ENCODE results near the gene TDRD12.
"Not testable (repeated sequence)": the region's sequence is repeated elsewhere in the genome, so short reads cannot be mapped to it uniquely, and the experiment has no call there.

Gene TDRD12

DNA sequence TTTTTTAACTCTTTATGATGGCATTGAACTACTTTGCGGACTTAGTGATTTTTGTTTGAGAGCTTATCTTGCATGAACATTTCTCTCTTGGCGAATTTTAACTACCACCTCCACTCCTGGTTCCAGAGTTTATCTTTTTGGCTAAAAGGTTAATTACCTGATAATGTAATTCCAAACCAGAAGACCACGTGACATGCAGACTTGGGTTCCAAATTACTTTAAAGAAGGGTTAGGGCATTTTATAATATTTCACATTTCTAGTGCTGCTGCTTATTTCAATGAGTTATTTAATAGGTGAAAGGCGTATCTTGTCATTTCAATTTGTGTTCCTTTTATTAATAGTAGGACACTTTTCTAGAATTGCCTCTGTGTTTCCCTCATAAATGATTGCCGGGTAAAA is 52.0 kb downstream of the TDRD12 start:
- in situ Hi-C loops (cut with MboI; ENCODE audit: low pct_unique_long_range_greater_than_20kb, low sequenced_read_pairs, unreplicated experiment) = no loop called here
- TF ChIP-seq, protein P1, sequence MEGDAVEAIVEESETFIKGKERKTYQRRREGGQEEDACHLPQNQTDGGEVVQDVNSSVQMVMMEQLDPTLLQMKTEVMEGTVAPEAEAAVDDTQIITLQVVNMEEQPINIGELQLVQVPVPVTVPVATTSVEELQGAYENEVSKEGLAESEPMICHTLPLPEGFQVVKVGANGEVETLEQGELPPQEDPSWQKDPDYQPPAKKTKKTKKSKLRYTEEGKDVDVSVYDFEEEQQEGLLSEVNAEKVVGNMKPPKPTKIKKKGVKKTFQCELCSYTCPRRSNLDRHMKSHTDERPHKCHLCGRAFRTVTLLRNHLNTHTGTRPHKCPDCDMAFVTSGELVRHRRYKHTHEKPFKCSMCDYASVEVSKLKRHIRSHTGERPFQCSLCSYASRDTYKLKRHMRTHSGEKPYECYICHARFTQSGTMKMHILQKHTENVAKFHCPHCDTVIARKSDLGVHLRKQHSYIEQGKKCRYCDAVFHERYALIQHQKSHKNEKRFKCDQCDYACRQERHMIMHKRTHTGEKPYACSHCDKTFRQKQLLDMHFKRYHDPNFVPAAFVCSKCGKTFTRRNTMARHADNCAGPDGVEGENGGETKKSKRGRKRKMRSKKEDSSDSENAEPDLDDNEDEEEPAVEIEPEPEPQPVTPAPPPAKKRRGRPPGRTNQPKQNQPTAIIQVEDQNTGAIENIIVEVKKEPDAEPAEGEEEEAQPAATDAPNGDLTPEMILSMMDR (IDR thresholded peaks at IDR 0.05; ENCODE audit: extremely low read depth, insufficient read depth, missing control alignments) = no peak
- no peak for DNase-seq (ENCODE audit: low spot score)

DNA sequence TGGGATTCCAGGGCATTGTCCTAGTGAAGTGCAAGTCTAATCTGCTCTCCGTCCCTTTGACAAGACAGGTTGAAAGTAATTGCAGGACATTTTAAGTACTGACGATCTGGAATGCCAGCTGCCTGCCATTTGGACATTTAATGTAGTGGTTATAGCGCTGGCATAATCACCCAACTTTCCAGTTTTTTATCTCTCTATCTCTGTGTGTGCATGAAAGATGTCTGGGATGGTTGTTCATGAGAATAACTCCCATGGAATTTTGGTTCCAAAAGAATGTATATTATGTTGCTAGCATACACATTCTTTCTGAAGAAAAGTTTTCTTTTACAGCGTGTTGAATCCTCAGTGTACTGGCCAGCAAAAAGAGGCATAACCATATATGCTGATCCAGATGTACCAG is 53.6 kb downstream of the TDRD12 start:
- TF ChIP-seq, protein P1 (IDR thresholded peaks at IDR 0.05; ENCODE audit: extremely low read depth, insufficient read depth, missing control alignments) = no peak
- in situ Hi-C loops (cut with MboI; ENCODE audit: low pct_unique_long_range_greater_than_20kb, low sequenced_read_pairs, unreplicated experiment) = no loop called here
- DNase-seq (ENCODE audit: low spot score) = no peak

DNA sequence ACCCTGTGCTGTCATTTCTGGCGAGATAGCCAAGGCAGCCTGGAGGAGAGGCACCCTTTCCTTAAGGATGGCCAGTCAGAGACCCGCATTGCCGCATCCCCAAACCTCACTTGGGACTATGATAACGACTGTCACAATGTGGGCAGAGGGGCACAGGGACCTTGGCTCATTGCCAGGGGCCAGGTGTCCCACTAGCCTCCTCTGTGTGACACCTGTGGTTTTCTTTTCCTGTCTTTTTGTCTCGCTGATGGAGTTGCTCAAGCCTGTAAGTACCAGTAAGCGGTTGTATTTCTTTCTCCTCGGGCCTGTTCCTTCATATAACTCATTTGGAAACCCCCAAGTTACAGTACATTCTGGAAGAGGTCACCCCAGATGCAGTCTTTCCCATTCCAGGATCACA is 59.5 kb downstream of the TDRD12 start:
- in situ Hi-C loops (cut with MboI; ENCODE audit: low pct_unique_long_range_greater_than_20kb, low sequenced_read_pairs, unreplicated experiment) = no loop called here
- DNase-seq (ENCODE audit: low spot score) = no peak
- TF ChIP-seq, protein P1 (IDR thresholded peaks at IDR 0.05; ENCODE audit: extremely low read depth, insufficient read depth, missing control alignments) = no peak

DNA sequence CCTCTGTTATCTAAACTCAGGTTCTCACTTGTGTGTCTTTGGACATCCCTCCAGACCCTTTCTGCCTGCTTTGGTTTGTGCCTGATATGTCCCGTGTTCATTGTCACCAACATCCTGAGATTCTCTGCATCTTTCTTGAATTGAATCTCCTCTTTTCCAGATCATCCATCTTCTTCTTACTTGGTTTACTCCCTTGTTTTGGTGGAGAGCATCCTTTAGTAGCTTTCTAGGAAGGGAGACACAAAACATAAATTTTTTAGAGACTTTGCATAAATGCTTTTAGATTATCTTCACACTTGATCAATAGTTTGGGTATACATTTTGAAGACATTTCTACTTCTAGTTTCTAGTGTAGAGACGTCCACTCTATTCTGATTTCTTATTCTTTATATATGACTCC is 61.7 kb downstream of the TDRD12 start:
- TF ChIP-seq, protein P1 (IDR thresholded peaks at IDR 0.05; ENCODE audit: extremely low read depth, insufficient read depth, missing control alignments) = no peak
- in situ Hi-C loops (cut with MboI; ENCODE audit: low pct_unique_long_range_greater_than_20kb, low sequenced_read_pairs, unreplicated experiment) = no loop called here
- DNase-seq (ENCODE audit: low spot score) = no peak

GRCh38 chr19:32782089-32782488 is 62.5 kb downstream of the TDRD12 start:
- in situ Hi-C loops (cut with MboI; ENCODE audit: low pct_unique_long_range_greater_than_20kb, low sequenced_read_pairs, unreplicated experiment); DNase-seq (ENCODE audit: low spot score): not testable (repeated sequence)

DNA sequence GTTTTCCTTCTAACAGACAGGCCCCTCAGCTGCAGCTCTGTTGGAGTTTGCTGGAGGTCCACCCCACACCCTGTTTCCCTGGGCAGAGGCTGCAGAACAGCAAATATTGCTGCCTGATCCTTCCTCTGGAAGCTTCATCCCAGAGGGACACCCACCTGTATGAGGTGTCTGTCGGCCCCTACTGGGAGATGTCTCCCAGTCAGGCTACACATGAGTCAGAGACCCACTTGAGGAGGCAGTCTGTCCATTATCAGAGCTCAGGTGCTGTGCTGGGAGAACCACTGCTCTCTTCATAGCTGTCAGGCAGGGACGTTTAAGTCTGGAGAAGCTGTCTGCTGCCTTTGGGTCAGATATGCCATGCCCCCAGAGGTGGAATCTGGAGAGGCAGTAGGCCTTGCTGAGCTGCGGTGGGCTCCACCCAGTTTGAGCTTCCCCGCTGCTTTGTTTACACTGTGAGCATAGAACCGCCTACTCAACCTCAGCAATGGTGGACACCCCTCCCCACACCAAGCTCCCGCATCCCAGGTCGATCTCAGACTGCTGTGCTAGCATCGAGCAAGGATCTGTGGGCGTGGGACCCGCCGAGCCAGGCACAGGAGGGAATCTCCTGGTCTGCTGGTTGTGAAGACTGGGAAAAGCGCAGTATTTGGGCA is 67.7 kb downstream of the TDRD12 start:
- in situ Hi-C loops (cut with MboI; ENCODE audit: low pct_unique_long_range_greater_than_20kb, low sequenced_read_pairs, unreplicated experiment); DNase-seq (ENCODE audit: low spot score): not testable (repeated sequence)

DNA sequence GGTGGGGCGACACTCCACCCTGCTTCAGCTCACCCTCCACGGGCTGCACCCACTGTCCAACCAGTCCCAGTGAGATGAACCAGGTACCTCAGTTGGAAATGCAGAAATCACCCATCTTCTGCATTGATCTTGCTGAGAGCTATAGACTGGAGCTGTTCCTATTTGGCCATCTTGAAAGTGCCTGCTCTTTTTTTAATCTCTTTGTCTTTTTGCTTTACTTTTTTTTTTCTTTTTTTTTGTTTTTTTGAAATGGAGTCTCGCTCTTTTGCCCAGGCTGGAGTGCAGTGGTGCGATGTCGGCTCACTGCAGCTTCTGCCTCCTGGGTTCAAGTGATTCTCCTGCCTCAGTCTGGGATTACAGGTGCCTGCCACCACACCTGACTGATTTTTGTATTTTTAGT is 68.3 kb downstream of the TDRD12 start:
- in situ Hi-C loops (cut with MboI; ENCODE audit: low pct_unique_long_range_greater_than_20kb, low sequenced_read_pairs, unreplicated experiment) = not testable (repeated sequence)

GRCh38 chr19:32789429-32789828 is 69.9 kb downstream of the TDRD12 start:
- in situ Hi-C loops (cut with MboI; ENCODE audit: low pct_unique_long_range_greater_than_20kb, low sequenced_read_pairs, unreplicated experiment) = no loop called here
- DNase-seq (ENCODE audit: low spot score) = no peak
- TF ChIP-seq, protein P1 (IDR thresholded peaks at IDR 0.05; ENCODE audit: extremely low read depth, insufficient read depth, missing control alignments) = no peak

More for the DNA sequence above, 68.3 kb downstream of the TDRD12 start:
- not testable (repeated sequence) for DNase-seq (ENCODE audit: low spot score)
